DND-41 (cell line): ENCODE results near the gene RABL6.

ENCODE experiments used
- ATAC-seq: fragments of 200-7000 bp; cut with Tn5 transposase; 3 replicates; pipeline ENCODE4 v1.9.1; 2021; ENCODE audit warnings: low read depth; ENCODE audit not compliant: insufficient read depth
- DNase-seq: peaks from one replicate; pipeline ENCODE4 v3.0.0-alpha.2; 2020
- H2AFZ ChIP-seq: 2 replicates; pipeline ENCODE4 v1.6.0; 2012; ENCODE audit warnings: low read depth, low read length
- H3K27ac ChIP-seq: 2 replicates; pipeline ENCODE4 v1.5.1; 2012; ENCODE audit warnings: low read length, inconsistent platforms
- H3K27me3 ChIP-seq: fragments of 200-600 bp; sonication (generic); 2 replicates; pipeline ENCODE4 v1.6.0; 2012; ENCODE audit warnings: low read length, mild to moderate bottlenecking, inconsistent platforms; ENCODE audit not compliant: insufficient read depth, poor library complexity
- H3K36me3 ChIP-seq: 2 replicates; pipeline ENCODE4 v1.5.1; 2012; ENCODE audit warnings: low read length, inconsistent platforms; ENCODE audit not compliant: insufficient read depth
- H3K4me1 ChIP-seq: 2 replicates; pipeline ENCODE4 v1.5.1; 2012; ENCODE audit warnings: mild to moderate bottlenecking, low read length; ENCODE audit not compliant: insufficient read depth
- H3K4me2 ChIP-seq: 2 replicates; pipeline ENCODE4 v1.6.0; 2012; ENCODE audit warnings: mild to moderate bottlenecking, moderate library complexity, low read length, inconsistent platforms; ENCODE audit not compliant: insufficient read depth
- H3K4me3 ChIP-seq, 2 experiments: fragments of 200-600 bp in 1 of 2; shearing (Covaris generic) in 1 of 2; 2 replicates each; pipeline ENCODE4 v1.5.1; 2012 to 2016; ENCODE audit warnings: inconsistent platforms in 2 of 2, low read length in 2 of 2, mild to moderate bottlenecking in 2 of 2, low read depth in 1 of 2, moderate library complexity in 1 of 2
- H3K79me2 ChIP-seq: 2 replicates; pipeline ENCODE4 v1.6.0; 2012; ENCODE audit warnings: low read length, inconsistent platforms; ENCODE audit not compliant: insufficient read depth
- H3K9ac ChIP-seq: 2 replicates; pipeline ENCODE4 v1.6.0; 2012; ENCODE audit warnings: low read depth, mild to moderate bottlenecking, inconsistent platforms, low read length, moderate library complexity
- H3K9me3 ChIP-seq: 2 replicates; pipeline ENCODE4 v1.5.1; 2012; ENCODE audit warnings: low read length, moderate library complexity, mild to moderate bottlenecking, inconsistent platforms; ENCODE audit not compliant: insufficient read depth, severe bottlenecking
- H4K20me1 ChIP-seq: 2 replicates; pipeline ENCODE4 v1.6.0; 2012; ENCODE audit warnings: low read length; ENCODE audit not compliant: insufficient read depth
- EZH2 ChIP-seq: IDR thresholded peaks from 3 replicates; pipeline ENCODE4 v1.6.1; 2012; ENCODE audit warnings: borderline replicate concordance, low read depth, mild to moderate bottlenecking, moderate library complexity, low read length, inconsistent platforms; ENCODE audit not compliant: severe bottlenecking
- TF ChIP-seq, protein P1 (sequence below): IDR thresholded peaks from 2 replicates; pipeline ENCODE4 v1.5.1; 2012; ENCODE audit warnings: borderline replicate concordance, low read length, moderate library complexity, mild to moderate bottlenecking; ENCODE audit not compliant: poor library complexity, severe bottlenecking; ENCODE audit errors: extremely low read depth

RABL6 gene

DNA sequence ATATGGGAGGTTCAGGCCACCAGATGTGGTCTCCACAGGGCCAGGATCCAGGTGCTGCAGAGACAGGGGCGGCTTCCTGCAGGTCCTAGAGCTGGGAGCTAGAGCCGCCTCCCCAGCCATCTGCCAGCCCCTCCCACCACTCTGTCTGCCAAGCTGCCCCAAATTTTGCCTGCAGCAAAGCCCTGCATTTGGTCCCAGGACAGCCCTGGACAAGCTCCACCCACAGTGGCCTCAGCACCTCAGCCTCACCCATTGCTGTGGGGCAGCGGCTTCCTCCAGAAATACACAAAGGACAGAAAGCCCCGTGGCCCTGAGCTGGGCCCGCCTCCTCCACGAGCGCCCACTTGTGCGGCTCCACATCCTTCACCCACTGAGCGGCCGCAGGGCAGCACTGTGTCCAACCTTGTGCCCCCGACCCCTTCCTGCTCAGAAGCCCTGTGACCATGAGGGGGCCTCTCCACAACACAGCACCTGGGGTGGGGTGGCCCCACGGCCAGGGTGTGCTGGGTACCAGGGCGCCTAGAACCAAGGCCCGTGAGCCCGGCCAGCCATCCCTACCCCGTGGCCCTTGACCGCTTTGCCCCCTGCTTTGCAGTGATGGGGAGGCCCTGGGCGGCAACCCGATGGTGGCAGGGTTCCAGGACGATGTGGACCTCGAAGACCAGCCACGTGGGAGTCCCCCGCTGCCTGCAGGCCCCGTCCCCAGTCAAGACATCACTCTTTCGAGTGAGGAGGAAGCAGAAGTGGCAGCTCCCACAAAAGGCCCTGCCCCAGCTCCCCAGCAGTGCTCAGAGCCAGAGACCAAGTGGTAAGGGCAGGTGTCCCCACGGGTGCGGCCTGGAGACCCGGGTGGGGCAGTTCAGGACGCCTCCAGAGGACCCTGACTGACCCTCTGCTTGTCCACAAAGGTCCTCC lies 30.8 kb downstream of the RABL6 start:
- Histone ChIP-seq H2AFZ (no peak overlapping the region), H3K9ac (no peak overlapping the region), H3K4me3 (no peak overlapping the region), H3K27ac (no peak overlapping the region), H3K4me1 (peaks cover 17% of the 10 kb centered on the region), H4K20me1 (peaks cover 9% of the 10 kb centered on the region), H3K36me3 (peaks cover 40% of the 10 kb centered on the region), H3K9me3 (no peaks in the 10 kb centered on the region), H3K4me2 (no peak overlapping the region), H3K27me3 (no peaks in the 10 kb centered on the region), H3K79me2 (no peaks in the 10 kb centered on the region)
- no peak for DNase-seq
- no peak for ATAC-seq
- no peak for TF ChIP-seq EZH2
- TF ChIP-seq, protein P1, sequence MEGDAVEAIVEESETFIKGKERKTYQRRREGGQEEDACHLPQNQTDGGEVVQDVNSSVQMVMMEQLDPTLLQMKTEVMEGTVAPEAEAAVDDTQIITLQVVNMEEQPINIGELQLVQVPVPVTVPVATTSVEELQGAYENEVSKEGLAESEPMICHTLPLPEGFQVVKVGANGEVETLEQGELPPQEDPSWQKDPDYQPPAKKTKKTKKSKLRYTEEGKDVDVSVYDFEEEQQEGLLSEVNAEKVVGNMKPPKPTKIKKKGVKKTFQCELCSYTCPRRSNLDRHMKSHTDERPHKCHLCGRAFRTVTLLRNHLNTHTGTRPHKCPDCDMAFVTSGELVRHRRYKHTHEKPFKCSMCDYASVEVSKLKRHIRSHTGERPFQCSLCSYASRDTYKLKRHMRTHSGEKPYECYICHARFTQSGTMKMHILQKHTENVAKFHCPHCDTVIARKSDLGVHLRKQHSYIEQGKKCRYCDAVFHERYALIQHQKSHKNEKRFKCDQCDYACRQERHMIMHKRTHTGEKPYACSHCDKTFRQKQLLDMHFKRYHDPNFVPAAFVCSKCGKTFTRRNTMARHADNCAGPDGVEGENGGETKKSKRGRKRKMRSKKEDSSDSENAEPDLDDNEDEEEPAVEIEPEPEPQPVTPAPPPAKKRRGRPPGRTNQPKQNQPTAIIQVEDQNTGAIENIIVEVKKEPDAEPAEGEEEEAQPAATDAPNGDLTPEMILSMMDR: no peak

DNA sequence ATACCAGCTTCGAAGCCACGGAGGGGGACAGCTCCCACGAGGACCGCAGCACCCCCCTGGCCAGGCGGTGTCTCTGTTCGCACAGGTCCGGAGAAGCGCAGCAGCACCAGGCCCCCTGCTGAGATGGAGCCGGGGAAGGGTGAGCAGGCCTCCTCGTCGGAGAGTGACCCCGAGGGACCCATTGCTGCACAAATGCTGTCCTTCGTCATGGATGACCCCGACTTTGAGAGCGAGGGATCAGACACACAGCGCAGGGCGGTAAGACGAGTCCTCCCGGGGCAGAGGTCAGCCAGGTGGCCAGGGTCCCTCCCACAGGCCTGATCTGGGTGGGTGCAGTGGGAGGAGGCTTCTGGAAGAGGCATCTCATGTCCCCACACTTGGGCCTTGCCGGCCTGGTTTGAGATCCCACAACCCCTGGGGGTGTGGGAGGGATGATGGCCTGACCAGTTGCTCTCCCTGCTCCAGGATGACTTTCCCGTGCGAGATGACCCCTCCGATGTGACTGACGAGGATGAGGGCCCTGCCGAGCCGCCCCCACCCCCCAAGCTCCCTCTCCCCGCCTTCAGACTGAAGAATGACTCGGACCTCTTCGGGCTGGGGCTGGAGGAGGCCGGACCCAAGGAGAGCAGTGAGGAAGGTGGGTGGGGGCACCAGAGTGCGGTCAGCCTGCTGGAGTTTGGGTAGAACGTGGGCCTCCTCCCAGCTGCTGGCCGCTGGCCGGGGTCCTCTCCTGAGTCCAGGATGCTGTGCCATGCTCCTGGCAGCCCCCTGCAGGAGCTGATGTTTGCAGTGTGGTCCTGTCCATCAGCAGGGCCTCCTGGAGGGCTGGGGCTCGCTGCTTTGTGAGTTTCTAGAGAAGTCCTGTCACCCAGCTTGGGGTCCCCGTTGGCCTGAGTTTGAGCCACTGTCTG lies 31.7 kb downstream of the RABL6 start:
- H3K27ac ChIP-seq: no peak overlapping the region
- H3K79me2 ChIP-seq: no peaks in the 10 kb centered on the region
- no peaks in the 10 kb centered on the region for H3K9me3 ChIP-seq
- H3K4me3 ChIP-seq: no peak overlapping the region
- H3K4me1 ChIP-seq: peaks cover 17% of the 10 kb centered on the region
- no peak overlapping the region for H3K4me2 ChIP-seq
- no peaks in the 10 kb centered on the region for H3K27me3 ChIP-seq
- no peak for DNase-seq
- peaks cover 36% of the 10 kb centered on the region for H3K36me3 ChIP-seq
- TF ChIP-seq, protein P1: no peak
- no peak for TF ChIP-seq EZH2
- no peak overlapping the region for H3K9ac ChIP-seq
- no peak for ATAC-seq
- H4K20me1 ChIP-seq: peaks cover 9% of the 10 kb centered on the region
- no peak overlapping the region for H2AFZ ChIP-seq

DNA sequence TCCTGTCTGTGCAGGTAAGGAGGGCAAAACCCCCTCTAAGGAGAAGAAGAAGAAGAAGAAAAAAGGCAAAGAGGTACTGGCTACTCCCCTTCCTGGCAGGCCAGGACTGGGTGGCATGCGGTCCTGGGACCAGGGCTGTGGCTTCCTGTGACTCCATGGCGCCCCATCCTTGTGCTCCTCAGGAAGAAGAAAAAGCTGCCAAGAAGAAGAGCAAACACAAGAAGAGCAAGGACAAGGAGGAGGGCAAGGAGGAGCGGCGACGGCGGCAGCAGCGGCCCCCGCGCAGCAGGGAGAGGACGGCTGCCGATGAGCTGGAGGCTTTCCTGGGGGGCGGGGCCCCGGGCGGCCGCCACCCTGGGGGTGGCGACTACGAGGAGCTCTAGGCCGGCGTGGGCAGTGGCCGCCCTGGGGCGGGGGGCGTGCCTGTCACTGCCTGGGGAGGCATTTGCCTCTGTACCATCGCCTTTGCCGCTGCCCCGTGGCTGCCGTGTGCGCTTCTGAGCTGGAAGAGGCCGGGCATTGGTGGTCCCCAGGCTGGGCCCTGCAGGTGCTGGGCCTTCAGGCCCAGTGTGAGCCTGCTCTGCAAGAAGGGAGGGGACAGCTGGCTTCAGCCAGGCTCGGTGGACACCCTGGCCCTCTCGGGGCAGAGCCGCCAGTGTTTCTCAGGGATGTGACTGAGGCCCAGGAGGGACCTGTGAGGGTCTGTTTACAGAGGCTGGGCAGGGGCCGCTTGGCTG lies 32.6 kb downstream of the RABL6 start:
- H3K9ac ChIP-seq: no peak overlapping the region
- H3K4me3 ChIP-seq: no peak overlapping the region
- TF ChIP-seq EZH2: no peak
- TF ChIP-seq, protein P1: no peak
- no peaks in the 10 kb centered on the region for H3K79me2 ChIP-seq
- H3K36me3 ChIP-seq: peaks cover 36% of the 10 kb centered on the region
- H3K27me3 ChIP-seq: no peaks in the 10 kb centered on the region
- ATAC-seq (no peak), DNase-seq (no peak)
- peaks cover 17% of the 10 kb centered on the region for H3K4me1 ChIP-seq
- peaks cover 9% of the 10 kb centered on the region for H4K20me1 ChIP-seq
- H3K4me2 ChIP-seq: no peak overlapping the region
- H2AFZ ChIP-seq: no peak overlapping the region
- no peak overlapping the region for H3K27ac ChIP-seq
- no peaks in the 10 kb centered on the region for H3K9me3 ChIP-seq
